Endothelial cell of umbilical vein (primary cell): ENCODE measurements around the gene IZUMO4. TPM values are rescaled to one million over a fixed set of nuclear protein-coding genes. Genes with fewer than 3 reads are reported as not detected.

Experiments used
- BruUV-seq: library from RNA; stranded (reverse); fragments of 400-500 nt; replicated peaks from 2 replicates; lab custom pipeline; 2021; lab: Mats Ljungman, UMichigan
- CTCF ChIA-PET: fragments of 300-600, 350-600 bp; sonication (Branson Sonifier 250); formaldehyde crosslinking; loops from one replicate; lab custom pipeline; 2021; ENCODE audit warnings: antibody characterized with exemption, inconsistent platforms; lab: Charles Lee
- POLR2A ChIA-PET: fragments of 300-600, 350-600 bp; sonication (Branson Sonifier 250); formaldehyde crosslinking; loops from one replicate; lab custom pipeline; 2021; ENCODE audit warnings: antibody characterized with exemption, inconsistent platforms; lab: Charles Lee
- DNase-seq: peaks from one replicate; pipeline ENCODE4 v3.0.0-alpha.2; 2011; ENCODE audit warnings: low read depth, low spot score
- FAIRE-seq: peaks from 2 replicates; lab custom pipeline; 2011; peaks lifted over from hg19 to GRCh38; lab: Jason Lieb, UNC
- H2AFZ ChIP-seq: 2 replicates; pipeline ENCODE4 v1.6.0; 2012; ENCODE audit warnings: low read depth, low read length, control low read depth, inconsistent platforms
- H3K27ac ChIP-seq: 2 replicates; pipeline ENCODE4 v1.5.1; 2011; ENCODE audit warnings: low read depth, mild to moderate bottlenecking, control low read depth, low read length, moderate library complexity; ENCODE audit not compliant: insufficient read depth
- H3K27me3 ChIP-seq, 2 experiments: 2 replicates each; pipeline versions ENCODE4 v1.6.0 to v1.6.1; 2011; ENCODE audit warnings: low read length in 2 of 2, mixed read lengths in 1 of 2; ENCODE audit not compliant: control insufficient read depth in 2 of 2, insufficient read depth in 2 of 2
- H3K36me3 ChIP-seq, 2 experiments: 2 replicates in 1 of 2; 3 replicates in 1 of 2; pipeline ENCODE4 v1.5.1; 2011; ENCODE audit warnings: low read length in 2 of 2, mild to moderate bottlenecking in 1 of 2, moderate library complexity in 1 of 2; ENCODE audit not compliant: control insufficient read depth in 2 of 2, insufficient read depth in 2 of 2; ENCODE audit errors: extremely low read depth in 1 of 2
- H3K4me1 ChIP-seq: 3 replicates; pipeline ENCODE4 v1.5.1; 2011; ENCODE audit warnings: mild to moderate bottlenecking, low read length; ENCODE audit not compliant: control insufficient read depth, insufficient read depth; ENCODE audit errors: extremely low read depth
- H3K4me2 ChIP-seq: 2 replicates; pipeline ENCODE4 v1.6.1; 2011; ENCODE audit warnings: low read length, control low read depth, mixed read lengths; ENCODE audit not compliant: insufficient read depth
- H3K4me3 ChIP-seq, 3 experiments: fragments of 200-600 bp in 1 of 3; sonication (generic), shearing (Covaris generic) in 1 of 3; replicated peaks in 1 of 3; 2 replicates each; pipeline ENCODE4 v1.5.1; 2011 to 2016; ENCODE audit warnings: control low read depth in 3 of 3, low read length in 3 of 3, mild to moderate bottlenecking in 2 of 3, inconsistent platforms in 1 of 3, low read depth in 1 of 3, moderate library complexity in 1 of 3; ENCODE audit not compliant: insufficient read depth in 1 of 3
- H3K79me2 ChIP-seq: 2 replicates; pipeline ENCODE4 v1.6.0; 2012; ENCODE audit warnings: low read length, inconsistent platforms; ENCODE audit not compliant: control insufficient read depth, insufficient read depth
- H3K9ac ChIP-seq: replicated peaks from 2 replicates; pipeline ENCODE3; 2011; ENCODE audit warnings: low read length, control low read depth; ENCODE audit not compliant: insufficient read depth; ENCODE audit errors: extremely low read depth
- H3K9me1 ChIP-seq: replicated peaks from 3 replicates; pipeline ENCODE4 v1.6.0; 2011; ENCODE audit warnings: mild to moderate bottlenecking, low read length; ENCODE audit not compliant: control insufficient read depth, insufficient read depth; ENCODE audit errors: extremely low read depth
- H3K9me3 ChIP-seq: replicated peaks from 2 replicates; pipeline ENCODE4 v1.5.1; 2012; ENCODE audit warnings: low read length, inconsistent platforms; ENCODE audit not compliant: control insufficient read depth, insufficient read depth
- H4K20me1 ChIP-seq: replicated peaks from 2 replicates; pipeline ENCODE3; 2011; ENCODE audit warnings: mild to moderate bottlenecking, low read length; ENCODE audit not compliant: control insufficient read depth, insufficient read depth; ENCODE audit errors: extremely low read depth
- CTCF ChIP-seq, 2 donors: IDR thresholded peaks; 1 replicate in 1 of 2; 2 replicates in 1 of 2; pipeline ENCODE4 v1.5.1; 2011; ENCODE audit warnings: low read length in 2 of 2, mild to moderate bottlenecking in 2 of 2, moderate library complexity in 2 of 2, control low read depth in 1 of 2, inconsistent platforms in 1 of 2, low read depth in 1 of 2; ENCODE audit not compliant: insufficient read depth in 1 of 2; ENCODE audit errors: extremely low read depth in 1 of 2
- EZH2 ChIP-seq: IDR thresholded peaks from 2 replicates; pipeline ENCODE4 v1.6.1; 2012; ENCODE audit warnings: borderline replicate concordance, low read depth, mild to moderate bottlenecking, moderate library complexity, low read length, inconsistent platforms; ENCODE audit not compliant: severe bottlenecking
- JUN ChIP-seq: IDR thresholded peaks from 2 replicates; pipeline ENCODE4 v1.6.1; 2011; ENCODE audit warnings: borderline replicate concordance, low read depth; ENCODE audit not compliant: insufficient read length, insufficient read depth
- MYC ChIP-seq: IDR thresholded peaks from one replicate; pipeline ENCODE4 v1.6.1; 2011; ENCODE audit warnings: mild to moderate bottlenecking, low read depth, low read length
- POLR2A ChIP-seq: IDR thresholded peaks from 2 replicates; pipeline ENCODE4 v1.6.1; 2012; ENCODE audit warnings: low read depth, mild to moderate bottlenecking, control low read depth, low read length
- POLR2AphosphoS5 ChIP-seq: IDR thresholded peaks from 2 replicates; pipeline ENCODE4 v1.6.1; 2012; ENCODE audit warnings: low read depth, mild to moderate bottlenecking, control low read depth, low read length, moderate library complexity; ENCODE audit not compliant: insufficient read depth
- dilution Hi-C: fragments of 300-500 bp; cut with MboI; formaldehyde crosslinking; loops from one replicate; pipeline ENCODE4 v1.15.0; 2019; ENCODE audit warnings: low sequenced_read_pairs; ENCODE audit not compliant: extremely low pct_ligation_motif_present
- intact Hi-C: fragments of 100-400 bp; cut with micrococcal nuclease; formaldehyde crosslinking; loops from one replicate; pipeline ENCODE4 v1.10.0; 2022
- polyA plus RNA-seq, 4 experiments: library from polyadenylated mRNA; depleted of rRNA in 3 of 4; stranded (reverse) in 3 of 4; unstranded in 1 of 4; fragments of >200 nt; gene quantifications; 2 replicates each; pipeline versions ENCODE4 v1.2.1 to v1.2.3, GENCODE V29; 2011 to 2012; ENCODE audit warnings: missing spikeins in 1 of 4
- total RNA-seq: library from RNA; stranded (reverse); gene quantifications from 2 replicates; pipeline ENCODE4 v1.2.3, GENCODE V29; 2021

The IZUMO4 gene
- total and polyA plus RNA-seq, 2 donors (not counting 3 experiments of a cell fraction or from before 2014, with no cell fraction given), result 1.1 to 2.0 TPM

GRCh38 chr19:2081873-2082810 lies 14.6 kb upstream of the IZUMO4 start:
- H3K9ac ChIP-seq, result no peak overlapping the region
- H3K4me2 ChIP-seq, result no peak overlapping the region
- DNase-seq (no peak), FAIRE-seq (no peak)
- H4K20me1 ChIP-seq, result no peaks in the 10 kb centered on the region
- H3K36me3 ChIP-seq, result peaks cover 2 to 15% of the 10 kb centered on the region in 2 experiments
- no peak overlapping the region for H3K27ac ChIP-seq
- dilution Hi-C loops (no loop called here), intact Hi-C loops (no loop called here)
- ChIA-PET POLR2A (no interaction called here), CTCF (interaction anchor here (1.1 kb wide), 1 partner anchor 12 kb away, joined by 3 read pairs; no protein-coding TSS in a partner anchor)
- BruUV-seq, result no TSS peak
- TF ChIP-seq POLR2AphosphoS5 (no peak), CTCF (IDR thresholded peaks at IDR 0.05; ENCODE audit: extremely low read depth in 1 of 2, insufficient read depth in 1 of 2, low read depth in 1 of 2, low read length in 2 of 2) (no peak), MYC (no peak), JUN (no peak), POLR2A (no peak), EZH2 (no peak)
- no peak overlapping the region for H3K4me3 ChIP-seq
- peaks cover 10% of the 10 kb centered on the region for H3K79me2 ChIP-seq
- no peak overlapping the region for H2AFZ ChIP-seq
- H3K9me1 ChIP-seq, result no peaks in the 10 kb centered on the region
- H3K27me3 ChIP-seq, result no peaks in the 10 kb centered on the region
- H3K9me3 ChIP-seq, result no peaks in the 10 kb centered on the region
- H3K4me1 ChIP-seq, result peaks cover 11% of the 10 kb centered on the region
